IMR-90 (cell line): Measurements from ENCODE around the gene ZNF485. TPM values are rescaled to one million over a fixed set of nuclear protein-coding genes. Genes with fewer than 3 reads are reported as not detected.

ENCODE experiments used
- ATAC-seq: fragments of 200-7000 bp; cut with Tn5 transposase; 2 replicates; pipeline ENCODE4 v1.9.1; 2020; ENCODE audit warnings: low read depth, mild to moderate bottlenecking, moderate library complexity
- BruUV-seq: library from RNA; stranded (reverse); fragments of 400-500 nt; replicated peaks from 2 replicates; lab custom pipeline; 2021; lab: Mats Ljungman, UMichigan
- CTCF ChIA-PET: fragments of 300-600 bp; formaldehyde crosslinking; extraction: SDS; loops from one replicate; lab custom pipeline; 2021; ENCODE audit warnings: antibody characterized with exemption; lab: Yijun Ruan, JAX
- POLR2A ChIA-PET: fragments of 300-600 bp; sonication (Branson Sonifier 250); formaldehyde crosslinking; loops from one replicate; lab custom pipeline; 2022; ENCODE audit warnings: antibody characterized with exemption; ENCODE audit not compliant: unreplicated experiment; lab: Charles Lee
- DNase-seq: peaks from one replicate; pipeline ENCODE4 v3.0.0; 2013
- H2AFZ ChIP-seq: replicated peaks from 2 replicates; pipeline ENCODE3; 2013; ENCODE audit warnings: low read length, mild to moderate bottlenecking; ENCODE audit not compliant: poor library complexity
- H2AK5ac ChIP-seq: 2 replicates; pipeline ENCODE4 v1.6.1; 2013; ENCODE audit warnings: low read depth, low read length, inconsistent platforms
- H2AK9ac ChIP-seq: replicated peaks from 2 replicates; pipeline ENCODE3; 2013; ENCODE audit warnings: mild to moderate bottlenecking, low read depth, low read length, moderate library complexity; ENCODE audit not compliant: poor library complexity
- H2BK120ac ChIP-seq: 2 replicates; pipeline ENCODE4 v1.6.1; 2013; ENCODE audit warnings: low read depth, low read length, inconsistent platforms
- H2BK15ac ChIP-seq: 3 replicates; pipeline ENCODE4 v1.6.1; 2013; ENCODE audit warnings: low read depth, low read length, inconsistent platforms
- H2BK20ac ChIP-seq: 2 replicates; pipeline ENCODE4 v1.6.1; 2013; ENCODE audit warnings: low read depth, mild to moderate bottlenecking, inconsistent platforms, low read length, moderate library complexity
- H2BK5ac ChIP-seq: 2 replicates; pipeline ENCODE4 v1.6.1; 2013; ENCODE audit warnings: mild to moderate bottlenecking, low read depth, low read length, inconsistent platforms; ENCODE audit not compliant: poor library complexity, severe bottlenecking
- H3K14ac ChIP-seq: replicated peaks from 2 replicates; pipeline ENCODE4 v1.6.1; 2013; ENCODE audit warnings: low read depth, low read length, inconsistent platforms
- H3K18ac ChIP-seq: 2 replicates; pipeline ENCODE4 v1.6.1; 2013; ENCODE audit warnings: low read depth, low read length, control low read depth
- H3K23ac ChIP-seq: 2 replicates; pipeline ENCODE4 v1.6.1; 2013; ENCODE audit warnings: low read depth, low read length, inconsistent platforms
- H3K27ac ChIP-seq: 2 replicates; pipeline ENCODE4 v1.5.1; 2013; ENCODE audit warnings: mild to moderate bottlenecking, control low read depth, low read length; ENCODE audit not compliant: insufficient read depth
- H3K27me3 ChIP-seq: 2 replicates; pipeline ENCODE4 v1.6.1; 2013; ENCODE audit warnings: low read length; ENCODE audit not compliant: control insufficient read depth, insufficient read depth
- H3K36me3 ChIP-seq: 2 replicates; pipeline ENCODE4 v1.6.1; 2013; ENCODE audit warnings: low read length, mixed read lengths; ENCODE audit not compliant: control insufficient read depth, insufficient read depth
- H3K4ac ChIP-seq: 2 replicates; pipeline ENCODE4 v1.6.1; 2013; ENCODE audit warnings: low read depth, low read length, inconsistent platforms
- H3K4me1 ChIP-seq: 2 replicates; pipeline ENCODE4 v1.6.1; 2013; ENCODE audit warnings: low read length, mixed read lengths; ENCODE audit not compliant: control insufficient read depth, insufficient read depth
- H3K4me2 ChIP-seq: 2 replicates; pipeline ENCODE4 v1.6.1; 2013; ENCODE audit warnings: low read depth, mild to moderate bottlenecking, control low read depth, low read length, moderate library complexity
- H3K4me3 ChIP-seq: 2 replicates; pipeline ENCODE4 v1.5.1; 2013; ENCODE audit warnings: low read depth, mild to moderate bottlenecking, control low read depth, low read length, moderate library complexity; ENCODE audit not compliant: insufficient read depth
- H3K56ac ChIP-seq: 2 replicates; pipeline ENCODE4 v1.6.1; 2013; ENCODE audit warnings: low read length, inconsistent platforms; ENCODE audit not compliant: insufficient read depth; ENCODE audit errors: extremely low read depth
- H3K79me1 ChIP-seq, 2 experiments: 2 replicates each; pipeline ENCODE4 v1.6.1; 2013; ENCODE audit warnings: low read length in 2 of 2, inconsistent platforms in 1 of 2, low read depth in 1 of 2
- H3K9ac ChIP-seq: 2 replicates; pipeline ENCODE4 v1.6.1; 2013; ENCODE audit warnings: low read depth, low read length, control low read depth
- H3K9me1 ChIP-seq: 2 replicates; pipeline ENCODE4 v1.6.1; 2013; ENCODE audit warnings: low read length, inconsistent platforms; ENCODE audit not compliant: insufficient read depth
- H3K9me3 ChIP-seq: 2 replicates; pipeline ENCODE4 v1.6.1; 2013; ENCODE audit warnings: low read length; ENCODE audit not compliant: control insufficient read depth, insufficient read depth
- H4K20me1 ChIP-seq: 2 replicates; pipeline ENCODE4 v1.6.1; 2013; ENCODE audit warnings: low read length, inconsistent platforms; ENCODE audit not compliant: insufficient read depth
- H4K5ac ChIP-seq: 2 replicates; pipeline ENCODE4 v1.6.1; 2013; ENCODE audit warnings: mild to moderate bottlenecking, low read depth, low read length, control low read depth
- H4K8ac ChIP-seq, 2 experiments: 2 replicates each; pipeline ENCODE4 v1.6.1; 2013; ENCODE audit warnings: low read depth in 2 of 2, low read length in 2 of 2, control low read depth in 1 of 2, inconsistent platforms in 1 of 2
- H4K91ac ChIP-seq: 2 replicates; pipeline ENCODE4 v1.6.1; 2013; ENCODE audit warnings: low read depth, low read length, inconsistent platforms; ENCODE audit not compliant: insufficient read depth
- BHLHE40 ChIP-seq: fragments of 150-350 bp; IDR thresholded peaks from 2 replicates; pipeline ENCODE4 v1.6.1; 2016; ENCODE audit warnings: mild to moderate bottlenecking, low read depth, low read length
- CEBPB ChIP-seq: IDR thresholded peaks from 2 replicates; pipeline ENCODE4 v1.6.1; 2012; ENCODE audit warnings: low read depth, low read length, improper control_type of control experiment
- CHD1 ChIP-seq: IDR thresholded peaks from 2 replicates; pipeline ENCODE4 v1.6.1; 2012; ENCODE audit warnings: low read depth, low read length, improper control_type of control experiment
- FOS ChIP-seq: fragments of 150-350 bp; IDR thresholded peaks from 2 replicates; pipeline ENCODE4 v1.6.1; 2016; ENCODE audit warnings: low read depth, low read length
- MAFK ChIP-seq: IDR thresholded peaks from 2 replicates; pipeline ENCODE4 v1.6.1; 2012; ENCODE audit warnings: low read depth, low read length, improper control_type of control experiment
- MAZ ChIP-seq: IDR thresholded peaks from 2 replicates; pipeline ENCODE4 v1.6.1; 2012; ENCODE audit warnings: low read depth, mild to moderate bottlenecking, low read length, improper control_type of control experiment, moderate library complexity, borderline replicate concordance
- MXI1 ChIP-seq: IDR thresholded peaks from 2 replicates; pipeline ENCODE4 v1.6.1; 2012; ENCODE audit warnings: low read depth, mild to moderate bottlenecking, low read length, moderate library complexity, borderline replicate concordance
- NFE2L2 ChIP-seq: fragments of 150-350 bp; IDR thresholded peaks from 2 replicates; pipeline ENCODE4 v1.6.1; 2016; ENCODE audit warnings: low read depth, mild to moderate bottlenecking, low read length
- RCOR1 ChIP-seq: IDR thresholded peaks from 2 replicates; pipeline ENCODE4 v1.6.1; 2012; ENCODE audit warnings: mild to moderate bottlenecking, low read length, improper control_type of control experiment; ENCODE audit not compliant: insufficient replicate concordance
- RFX5 ChIP-seq: IDR thresholded peaks from 2 replicates; pipeline ENCODE4 v1.8.0; 2012; ENCODE audit warnings: low read depth, mild to moderate bottlenecking, low read length, moderate library complexity
- SMC3 ChIP-seq: fragments of 150-350 bp; IDR thresholded peaks from 2 replicates; pipeline ENCODE4 v1.6.1; 2016; ENCODE audit warnings: low read depth, mild to moderate bottlenecking, antibody characterized with exemption, low read length, moderate library complexity
- WGBS, 2 experiments: methylation state at CpG; one replicate each; pipeline versions ENCODE4 v1.1.5 to v1.1.7; 2013; ENCODE audit warnings: missing lambda C conversion rate in 2 of 2; ENCODE audit not compliant: insufficient read length in 1 of 2; ENCODE audit errors: extremely low coverage in 2 of 2; 5-methylcytosine and 5-hydroxymethylcytosine counted together
- dilution Hi-C: fragments of 300-500 bp; cut with HindIII; formaldehyde crosslinking; loops from one replicate; pipeline ENCODE4 v1.14.3; 2018; ENCODE audit warnings: low sequenced_read_pairs; ENCODE audit not compliant: unreplicated experiment
- in situ Hi-C: fragments of 300-500 bp; cut with MboI; formaldehyde crosslinking; loops from 3 replicates; pipeline ENCODE4 v1.14.3; 2019; ENCODE audit warnings: low sequenced_read_pairs, inconsistent platforms, mixed read lengths
- intact Hi-C: fragments of 100-400 bp; cut with micrococcal nuclease; formaldehyde crosslinking; loops from 2 replicates; pipeline ENCODE4 v1.10.0; 2022
- polyA plus RNA-seq, 3 experiments: library from polyadenylated mRNA; depleted of rRNA; stranded (reverse); fragments of >200 nt; gene quantifications; 2 replicates each; pipeline ENCODE4 v1.2.3, GENCODE V29; 2012; ENCODE audit warnings: low replicate concordance in 1 of 3
- total RNA-seq: library from RNA; depleted of rRNA; stranded (reverse); fragments of >200 nt; gene quantifications from 2 replicates; pipeline ENCODE4 v1.2.3, GENCODE V29; 2012
- TF ChIP-seq, protein P1 (sequence below): fragments of 150-350 bp; IDR thresholded peaks from 2 replicates; pipeline ENCODE4 v1.6.1; 2017; ENCODE audit warnings: mild to moderate bottlenecking, antibody characterized with exemption, low read length, low read depth

ZNF485 gene
- total and polyA plus RNA-seq, 2 of the 4 experiments (the other 2 are of a cell fraction) = 1.0 to 2.2 TPM

DNA sequence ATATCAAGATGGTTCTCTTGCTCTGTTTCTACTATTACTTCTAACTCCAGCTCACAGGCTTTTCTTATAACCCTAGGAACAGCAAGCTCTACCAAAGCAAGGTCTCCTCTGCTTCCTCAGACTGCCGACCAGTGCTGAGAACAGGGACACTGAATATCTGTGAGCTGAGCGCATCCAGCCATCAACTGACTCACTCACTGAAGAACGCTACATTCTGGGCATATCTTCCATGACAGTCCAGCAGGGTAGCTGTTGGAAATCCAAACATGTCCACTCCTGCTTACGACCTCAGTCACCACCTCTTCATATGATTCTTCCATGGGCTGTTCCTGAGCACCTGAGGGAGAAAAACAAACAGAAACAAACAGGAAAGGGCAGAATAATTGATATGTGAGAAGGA, 39.6 kb downstream of the ZNF485 start:
- Histone ChIP-seq H2AK9ac (no peak overlapping the region), H2AFZ (no peak overlapping the region), H3K4me3 (no peak overlapping the region), H4K8ac (no peak overlapping the region), H3K18ac (no peak overlapping the region), H3K27ac (no peak overlapping the region), H3K9me3 (peaks cover 44% of the 10 kb centered on the region), H3K27me3 (no peaks in the 10 kb centered on the region), H2BK20ac (no peak overlapping the region), H3K79me1 (peaks cover 10% of the 10 kb centered on the region in 2 experiments), H2AK5ac (no peak overlapping the region), H3K9ac (no peak overlapping the region), H3K9me1 (no peaks in the 10 kb centered on the region), H3K4me1 (peaks cover 3% of the 10 kb centered on the region; the same call in 1 of the 2 replicates), H3K56ac (no peak overlapping the region), H3K4me2 (no peak overlapping the region), H2BK15ac (no peak overlapping the region), H4K20me1 (no peaks in the 10 kb centered on the region), H3K4ac (no peak overlapping the region), H2BK5ac (no peak overlapping the region), H2BK120ac (no peak overlapping the region), H3K23ac (no peak overlapping the region), H4K91ac (no peak overlapping the region), H3K14ac (no peak overlapping the region), H4K5ac (no peak overlapping the region), H3K36me3 (peaks cover 20% of the 10 kb centered on the region)
- TF ChIP-seq RFX5 = no peak
- TF ChIP-seq BHLHE40 = no peak
- TF ChIP-seq MAZ = no peak
- no peak for TF ChIP-seq MAFK
- TF ChIP-seq NFE2L2 = no peak
- TF ChIP-seq RCOR1 = no peak
- no peak for TF ChIP-seq MXI1
- TF ChIP-seq FOS = no peak
- no peak for TF ChIP-seq CHD1
- TF ChIP-seq SMC3 = no peak
- TF ChIP-seq, protein P1, sequence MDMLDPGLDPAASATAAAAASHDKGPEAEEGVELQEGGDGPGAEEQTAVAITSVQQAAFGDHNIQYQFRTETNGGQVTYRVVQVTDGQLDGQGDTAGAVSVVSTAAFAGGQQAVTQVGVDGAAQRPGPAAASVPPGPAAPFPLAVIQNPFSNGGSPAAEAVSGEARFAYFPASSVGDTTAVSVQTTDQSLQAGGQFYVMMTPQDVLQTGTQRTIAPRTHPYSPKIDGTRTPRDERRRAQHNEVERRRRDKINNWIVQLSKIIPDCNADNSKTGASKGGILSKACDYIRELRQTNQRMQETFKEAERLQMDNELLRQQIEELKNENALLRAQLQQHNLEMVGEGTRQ = no peak
- TF ChIP-seq CEBPB = no peak
- intact Hi-C loops (no loop called here), dilution Hi-C loops (no loop called here), in situ Hi-C loops (no loop called here)
- POLR2A ChIA-PET = no interaction called here
- CTCF ChIA-PET = no interaction called here
- no TSS peak for BruUV-seq
- WGBS, 2 experiments = 100% methylated on average over 2 of the region's 4 CpGs; no CpG with 5 or more reads in 1 of the 2 experiments
- no peak for ATAC-seq
- DNase-seq = no peak
